ENCODE measurements around the gene CSTF3.
"Not testable (repeated sequence)": the region's sequence is repeated elsewhere in the genome, so short reads cannot be mapped to it uniquely, and the experiment has no call there.

Gene CSTF3

GRCh38 chr11:33072465-33072864, 88.8 kb downstream of the CSTF3 start:
- DNase-seq = no peak

DNA sequence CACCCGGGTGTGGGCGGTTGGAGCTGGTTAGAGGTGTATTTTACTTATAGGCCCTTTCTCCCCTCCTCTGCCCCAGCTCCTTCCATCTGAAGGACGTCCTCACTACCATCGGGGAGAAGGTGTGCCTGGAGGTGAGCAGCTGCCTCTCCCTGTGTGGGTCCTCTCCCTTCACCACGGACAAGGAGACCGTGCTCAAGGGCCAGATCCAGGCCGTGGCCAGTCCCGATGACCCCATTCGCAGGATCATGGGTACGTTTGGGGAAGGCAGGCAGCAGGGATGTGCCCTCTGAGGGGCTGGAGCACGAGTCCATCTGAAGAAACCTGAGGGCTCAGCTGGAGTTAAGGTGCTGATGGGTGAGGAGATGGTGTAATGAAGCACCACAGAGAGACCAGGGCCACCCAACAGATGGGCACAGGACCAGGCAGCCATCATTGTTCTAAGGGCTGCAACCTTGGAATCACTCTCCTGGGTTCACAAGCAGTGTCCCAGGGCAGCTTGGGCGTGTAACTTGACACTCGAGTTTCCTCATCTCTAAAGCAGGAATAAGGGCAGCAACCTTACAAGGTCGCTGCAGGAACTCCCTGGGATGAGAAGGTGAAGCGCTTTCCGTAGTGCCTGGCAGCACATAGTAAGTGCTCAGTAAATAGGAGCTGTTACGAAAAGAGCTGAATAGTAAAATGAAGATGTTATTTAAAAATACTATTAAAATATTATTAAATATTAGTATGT, 92.5 kb downstream of the CSTF3 start:
- DNase-seq = no peak

- no peak for DNase-seq
These were observed 94.0 kb downstream of the CSTF3 start for GRCh38 chr11:33067294-33067693.

DNA sequence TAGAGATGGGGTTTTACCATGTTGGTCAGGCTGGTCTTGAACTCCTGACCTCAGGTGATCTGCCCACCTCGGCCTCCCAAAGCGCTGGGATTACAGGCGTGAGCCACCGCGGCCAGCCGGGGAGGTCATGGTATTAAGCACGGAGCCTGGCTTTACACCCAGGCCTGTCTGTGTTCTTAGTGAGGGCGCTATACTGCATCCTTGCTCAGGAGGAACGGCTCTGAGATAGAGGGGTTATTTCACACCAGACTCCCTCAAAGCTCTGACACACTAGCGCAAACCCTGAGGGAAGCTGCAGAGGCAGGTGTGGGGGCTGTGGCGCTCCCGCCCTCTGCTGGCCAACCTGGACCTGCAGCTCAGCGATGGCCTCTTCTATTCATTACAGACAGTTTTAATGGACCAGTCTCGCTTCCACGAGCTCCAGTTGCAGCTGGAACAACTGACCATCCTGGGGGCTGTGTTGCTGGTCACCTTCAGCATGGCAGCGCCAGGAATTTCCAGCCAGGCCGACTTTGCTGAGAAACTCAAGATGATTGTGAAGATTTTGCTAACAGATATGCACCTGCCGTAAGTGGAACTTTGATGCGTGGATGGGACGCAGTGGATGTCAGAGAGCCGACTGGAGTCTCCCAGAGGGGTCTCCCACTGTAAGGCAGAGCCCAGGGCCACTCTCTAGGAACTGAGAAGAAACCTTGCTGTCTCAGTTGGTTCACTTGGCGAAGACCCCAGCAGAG, 95.7 kb downstream of the CSTF3 start:
- DNase-seq = peak; percentile 62

DNA sequence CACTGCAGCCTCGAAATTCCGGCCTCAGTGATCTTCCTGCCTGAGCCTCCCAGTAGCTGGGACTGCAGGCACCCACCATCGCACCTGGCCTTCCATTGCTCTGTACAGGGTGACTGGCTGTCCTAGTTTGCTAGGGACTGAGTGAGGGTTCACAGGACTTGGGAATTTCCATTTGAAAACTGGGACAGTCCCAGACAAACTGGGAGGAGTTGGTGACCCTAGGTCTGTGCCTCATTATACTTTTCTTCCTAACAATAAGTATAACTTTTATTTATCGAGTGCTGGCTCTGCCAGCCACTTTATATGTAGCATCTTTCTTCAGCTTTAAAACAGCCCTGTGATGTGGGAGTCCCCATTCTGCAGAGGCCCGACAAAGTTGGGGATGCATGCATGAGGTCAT, 96.4 kb downstream of the CSTF3 start:
- no peak for DNase-seq

DNA sequence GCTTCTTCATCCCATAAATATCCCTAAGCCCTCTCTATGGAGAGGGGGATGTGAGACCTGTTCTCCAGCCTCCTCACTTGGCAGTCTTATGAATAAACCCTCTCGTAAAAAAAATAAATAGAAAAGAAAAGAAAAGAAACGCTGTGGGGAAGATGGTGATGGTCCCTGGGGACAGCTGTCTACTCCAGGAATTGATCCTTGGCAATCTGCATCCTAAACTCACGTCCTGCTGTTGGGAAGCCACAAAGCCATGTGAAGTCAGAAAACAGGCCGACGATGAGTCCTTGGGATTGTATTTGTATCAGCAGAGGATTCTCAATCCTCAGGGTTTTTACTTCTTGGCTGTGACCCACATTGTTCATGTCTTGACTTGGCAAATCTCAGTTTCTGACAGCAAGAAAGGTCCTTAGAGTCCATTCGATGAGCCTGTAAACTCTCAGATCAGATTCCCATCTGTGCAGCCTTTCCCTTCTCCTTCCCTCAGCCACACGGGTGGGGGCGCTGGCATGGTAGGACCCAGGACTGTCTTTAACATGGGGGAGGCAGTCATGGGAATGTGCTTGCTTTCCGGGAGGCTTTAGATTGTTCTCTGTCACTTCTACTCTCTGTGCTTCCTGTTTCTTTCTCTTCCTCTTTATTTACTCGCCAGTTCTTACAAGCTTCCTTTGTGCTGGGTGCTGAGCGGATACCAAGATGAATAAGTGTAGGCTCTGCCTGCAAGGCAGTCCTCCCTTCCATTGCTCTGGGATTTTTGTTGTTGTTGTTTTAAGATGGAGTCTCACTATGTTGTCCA, 97.1 kb downstream of the CSTF3 start:
- no peak for DNase-seq

- DNase-seq = peak; percentile 59
These were observed 97.9 kb downstream of the CSTF3 start for GRCh38 chr11:33063326-33063881.

- no peak for DNase-seq
These were observed 99.1 kb downstream of the CSTF3 start for GRCh38 chr11:33062137-33062536.

DNA sequence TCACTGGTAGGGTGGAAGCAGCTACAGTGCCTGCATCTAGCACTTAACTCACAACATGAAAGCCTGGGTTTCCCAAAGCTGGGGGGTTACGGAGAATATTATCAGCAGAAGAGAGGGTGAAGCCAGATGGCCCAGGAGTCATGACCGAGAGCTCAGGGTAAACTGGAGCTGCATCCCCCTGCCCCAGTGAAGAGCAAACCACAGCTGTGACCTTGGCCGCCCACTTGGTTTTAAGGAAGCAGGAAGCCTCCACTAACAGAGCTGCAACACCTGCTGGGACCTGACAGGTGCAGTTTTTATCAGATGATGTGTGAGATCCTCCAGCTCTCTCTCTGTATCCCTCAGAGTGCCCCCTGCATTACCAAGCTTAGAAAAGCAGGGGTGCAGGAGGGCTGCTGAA, 101.0 kb downstream of the CSTF3 start:
- no peak for DNase-seq

DNA sequence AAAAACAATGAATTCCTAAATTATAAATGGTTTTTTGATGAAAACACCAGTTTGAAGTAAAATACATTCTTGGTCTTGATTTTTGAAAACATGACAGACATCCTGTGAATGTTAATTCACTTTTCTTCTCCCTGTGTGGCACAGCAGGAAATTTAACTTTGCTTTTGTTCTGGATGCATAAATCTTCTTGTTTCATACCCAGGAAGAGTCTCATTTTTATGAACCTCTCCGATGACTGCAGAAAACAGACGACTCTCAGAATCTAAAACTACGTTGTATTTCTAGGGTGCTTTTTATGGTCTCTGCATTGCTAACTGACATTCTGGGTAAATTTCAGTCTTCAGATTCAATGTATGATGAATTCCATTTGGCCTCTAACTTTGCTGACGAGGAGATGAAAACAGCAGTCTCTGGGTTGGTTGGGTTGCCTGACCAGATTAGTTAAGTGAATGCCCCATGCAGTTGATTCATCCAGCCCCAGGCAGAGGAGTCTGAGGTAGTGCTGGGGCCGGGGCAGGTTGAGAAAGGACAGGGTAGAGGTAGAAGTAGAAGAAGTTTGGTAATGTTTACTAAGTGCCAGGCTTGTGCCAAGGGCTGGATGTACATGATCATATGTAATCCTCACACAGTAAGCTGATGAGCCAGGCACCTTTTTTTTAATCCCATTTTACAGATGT, 101.8 kb downstream of the CSTF3 start:
- no peak for DNase-seq

DNA sequence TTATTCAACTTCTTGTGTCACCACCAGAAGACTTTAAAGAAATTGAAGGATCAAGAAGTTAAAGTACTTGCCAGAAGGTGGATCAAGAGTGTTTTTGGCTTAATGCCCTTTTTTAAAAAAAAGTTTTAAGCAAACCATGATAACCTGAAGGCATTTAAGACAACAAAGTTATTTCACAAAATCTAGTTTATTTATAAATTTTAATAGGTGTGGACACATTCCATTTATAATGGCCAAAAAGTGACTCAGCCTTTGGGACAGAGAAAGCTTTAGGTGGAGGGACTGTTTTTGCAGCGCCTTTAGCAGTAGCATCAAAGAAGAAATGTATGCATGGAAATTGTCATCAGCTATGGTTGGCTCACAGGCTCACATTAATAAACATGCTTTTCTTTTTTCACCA, 104.0 kb downstream of the CSTF3 start:
- no peak for DNase-seq

DNA sequence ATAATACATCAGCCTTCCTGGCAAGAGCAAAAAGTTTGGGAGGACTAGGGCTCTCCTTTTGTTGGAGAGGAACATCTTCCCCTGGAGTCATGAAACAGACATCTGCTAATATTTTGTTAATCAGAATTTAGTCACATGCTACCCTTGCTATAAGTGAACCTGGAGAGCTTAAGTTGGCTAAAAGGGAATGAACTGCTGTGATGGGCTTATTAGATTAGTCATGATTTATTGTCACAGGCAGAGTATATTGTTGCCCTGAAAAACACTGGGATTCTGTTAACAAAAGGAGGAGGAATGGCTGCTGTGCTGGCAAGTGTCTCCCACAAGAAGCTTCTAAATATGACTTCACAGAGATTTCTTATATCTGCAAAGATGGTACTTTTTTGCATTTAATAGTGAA, 105.9 kb downstream of the CSTF3 start:
- no peak for DNase-seq

GRCh38 chr11:33052231-33052630, 109.0 kb downstream of the CSTF3 start:
- no peak for DNase-seq

GRCh38 chr11:33049565-33050408, 111.5 kb downstream of the CSTF3 start:
- not testable (repeated sequence) for DNase-seq

- not testable (repeated sequence) for DNase-seq
These were observed 112.6 kb downstream of the CSTF3 start for GRCh38 chr11:33048701-33049100.

DNA sequence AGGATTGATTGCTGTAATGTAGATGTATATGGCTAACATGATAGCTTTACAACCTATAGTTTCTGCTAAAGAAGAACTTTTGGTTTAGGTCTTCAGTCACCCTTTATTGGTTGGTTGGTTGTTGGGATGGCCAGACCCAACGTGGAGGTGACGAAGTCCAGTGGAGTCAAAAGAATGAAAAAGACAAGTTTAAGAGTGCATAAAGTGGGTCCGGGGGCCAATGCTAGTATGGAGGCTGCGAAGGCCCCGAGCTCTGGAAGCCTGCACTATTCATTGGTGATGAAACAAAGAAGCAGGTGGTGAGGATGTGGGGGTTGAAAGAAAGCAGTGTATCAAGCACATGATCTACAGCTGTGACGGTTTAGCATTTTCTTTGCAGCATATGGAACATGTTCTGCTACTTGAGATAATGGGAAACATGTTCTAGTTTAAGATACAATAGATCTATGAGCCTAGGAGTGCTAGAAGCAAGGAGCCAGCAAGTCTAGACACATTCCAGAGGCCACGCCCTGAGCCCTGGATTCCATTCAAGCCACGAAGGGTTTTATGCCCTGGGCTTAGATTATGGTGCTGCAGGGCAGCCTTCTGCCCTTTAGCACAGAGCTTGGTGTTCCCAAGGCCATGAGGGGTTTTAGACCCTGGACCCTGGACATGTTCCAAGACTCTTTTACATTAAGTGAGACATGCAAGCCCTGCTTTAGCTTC, 115.6 kb downstream of the CSTF3 start:
- DNase-seq = no peak

- DNase-seq = no peak
These were observed 117.0 kb downstream of the CSTF3 start for GRCh38 chr11:33044285-33044756.

- DNase-seq = no peak
These were observed 118.0 kb downstream of the CSTF3 start for GRCh38 chr11:33043221-33043830.

DNA sequence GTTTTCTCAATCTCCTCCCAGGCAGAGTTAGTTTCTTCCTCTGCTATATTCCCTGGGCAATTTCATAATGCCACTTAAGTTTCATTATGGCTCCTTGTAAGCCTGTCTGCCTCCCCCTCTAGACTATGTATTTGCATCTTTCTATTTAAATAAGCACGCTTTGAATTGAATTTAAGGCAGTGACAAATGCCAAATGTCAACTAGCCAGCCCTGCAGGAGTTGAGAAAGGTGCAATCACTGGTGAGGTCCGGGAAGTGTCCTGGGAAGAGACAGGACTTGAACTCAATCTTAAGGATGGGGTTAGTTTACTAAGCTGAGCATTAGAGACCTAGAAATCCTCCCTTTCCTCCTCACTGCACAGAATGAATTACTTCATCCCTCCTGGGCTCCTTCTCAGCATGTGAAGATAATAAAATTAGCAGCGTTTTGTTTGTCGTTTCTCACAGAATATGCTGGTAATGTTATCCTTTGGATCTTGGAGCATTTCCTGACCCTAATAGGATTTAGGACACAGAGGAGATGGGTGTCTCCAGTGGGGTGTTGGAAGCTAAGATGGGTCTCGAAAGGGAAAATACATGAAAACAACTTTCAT, 120.3 kb downstream of the CSTF3 start:
- DNase-seq = no peak

All from GDM1 (cell line).